WTC11 (cell line): ENCODE results near the gene GAK.

ENCODE experiments used
- CBFB ChIP-seq: sonication (generic); formaldehyde crosslinking; IDR thresholded peaks from 2 replicates; pipeline ENCODE4 v1.8.1; 2022; ENCODE audit warnings: mild to moderate bottlenecking, low read depth, missing genetic modification reagents
- FOXJ3 ChIP-seq: sonication (generic); formaldehyde crosslinking; IDR thresholded peaks from 2 replicates; pipeline ENCODE4 v1.9.0; 2021; ENCODE audit warnings: missing genetic modification reagents, mild to moderate bottlenecking, borderline replicate concordance
- NFE2L1 ChIP-seq: sonication (generic); formaldehyde crosslinking; IDR thresholded peaks from 2 replicates; pipeline ENCODE4 v1.8.1; 2023; ENCODE audit warnings: missing genetic modification reagents
- NR2C2 ChIP-seq: sonication (generic); formaldehyde crosslinking; IDR thresholded peaks from 2 replicates; pipeline ENCODE4 v1.8.0; 2022; ENCODE audit warnings: mild to moderate bottlenecking, missing genetic modification reagents
- NR3C1 ChIP-seq: sonication (generic); formaldehyde crosslinking; conservative IDR thresholded peaks from 2 replicates; pipeline ENCODE4 v1.8.1; 2023; ENCODE audit warnings: low read depth, mild to moderate bottlenecking, missing genetic modification reagents
- SP1 ChIP-seq: sonication (generic); formaldehyde crosslinking; conservative IDR thresholded peaks from 2 replicates; pipeline ENCODE4 v1.8.1; 2022; ENCODE audit warnings: missing genetic modification reagents
- TCF7 ChIP-seq: sonication (generic); formaldehyde crosslinking; IDR thresholded peaks from 2 replicates; pipeline ENCODE4 v1.8.0; 2022; ENCODE audit warnings: mild to moderate bottlenecking, low read depth, missing genetic modification reagents, moderate library complexity
- ZNF138 ChIP-seq: sonication (generic); formaldehyde crosslinking; conservative IDR thresholded peaks from 2 replicates; pipeline ENCODE4 v1.8.1; 2022; ENCODE audit warnings: mild to moderate bottlenecking, moderate library complexity, missing genetic modification reagents
- TF ChIP-seq, protein P1 (sequence below): sonication (generic); formaldehyde crosslinking; IDR thresholded peaks from 2 replicates; pipeline ENCODE4 v1.8.0; 2022; ENCODE audit warnings: mild to moderate bottlenecking, missing genetic modification reagents
- TF ChIP-seq, protein P2 (sequence below): fragments of 200-600 bp; IDR thresholded peaks from 2 replicates; pipeline ENCODE4 v1.8.0; 2022; ENCODE audit warnings: antibody characterized with exemption
- TF ChIP-seq, protein P3 (sequence below): sonication (generic); formaldehyde crosslinking; IDR thresholded peaks from 2 replicates; pipeline ENCODE4 v1.8.0; 2022; ENCODE audit warnings: missing genetic modification reagents
- TF ChIP-seq, protein P4 (sequence below): sonication (generic); formaldehyde crosslinking; conservative IDR thresholded peaks from 2 replicates; pipeline ENCODE4 v1.8.1; 2022; ENCODE audit warnings: mild to moderate bottlenecking, missing genetic modification reagents
- TF ChIP-seq, protein P5 (sequence below): fragments of 250-450 bp; sonication (Bioruptor Pico); IDR thresholded peaks from 2 replicates; pipeline ENCODE4 v1.9.0; 2021; ENCODE audit warnings: mild to moderate bottlenecking

DNA sequence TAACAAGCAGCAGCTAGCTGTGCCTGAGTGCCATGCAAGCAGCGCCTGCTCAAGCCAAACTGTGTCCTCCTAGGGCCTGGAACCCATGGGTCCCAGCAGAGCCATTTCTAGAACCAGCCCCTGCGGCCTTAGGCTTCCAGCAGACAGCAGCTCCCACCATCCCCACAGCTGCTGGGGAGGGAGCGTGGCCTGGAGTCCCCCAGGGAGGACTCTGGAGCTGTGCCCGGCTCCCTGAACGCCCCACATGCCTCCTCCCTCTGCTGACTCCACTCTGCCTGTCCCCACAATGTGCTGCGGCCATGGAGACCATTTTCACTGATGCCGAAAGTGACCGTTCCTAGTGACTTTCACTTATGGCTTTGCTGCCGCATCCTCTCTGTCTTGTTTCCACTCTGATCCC lies 45.9 kb downstream of the GAK start:
- TF ChIP-seq, protein P1, sequence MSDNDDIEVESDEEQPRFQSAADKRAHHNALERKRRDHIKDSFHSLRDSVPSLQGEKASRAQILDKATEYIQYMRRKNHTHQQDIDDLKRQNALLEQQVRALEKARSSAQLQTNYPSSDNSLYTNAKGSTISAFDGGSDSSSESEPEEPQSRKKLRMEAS (CRISPR knock-in tag) = no peak
- TF ChIP-seq, protein P2, sequence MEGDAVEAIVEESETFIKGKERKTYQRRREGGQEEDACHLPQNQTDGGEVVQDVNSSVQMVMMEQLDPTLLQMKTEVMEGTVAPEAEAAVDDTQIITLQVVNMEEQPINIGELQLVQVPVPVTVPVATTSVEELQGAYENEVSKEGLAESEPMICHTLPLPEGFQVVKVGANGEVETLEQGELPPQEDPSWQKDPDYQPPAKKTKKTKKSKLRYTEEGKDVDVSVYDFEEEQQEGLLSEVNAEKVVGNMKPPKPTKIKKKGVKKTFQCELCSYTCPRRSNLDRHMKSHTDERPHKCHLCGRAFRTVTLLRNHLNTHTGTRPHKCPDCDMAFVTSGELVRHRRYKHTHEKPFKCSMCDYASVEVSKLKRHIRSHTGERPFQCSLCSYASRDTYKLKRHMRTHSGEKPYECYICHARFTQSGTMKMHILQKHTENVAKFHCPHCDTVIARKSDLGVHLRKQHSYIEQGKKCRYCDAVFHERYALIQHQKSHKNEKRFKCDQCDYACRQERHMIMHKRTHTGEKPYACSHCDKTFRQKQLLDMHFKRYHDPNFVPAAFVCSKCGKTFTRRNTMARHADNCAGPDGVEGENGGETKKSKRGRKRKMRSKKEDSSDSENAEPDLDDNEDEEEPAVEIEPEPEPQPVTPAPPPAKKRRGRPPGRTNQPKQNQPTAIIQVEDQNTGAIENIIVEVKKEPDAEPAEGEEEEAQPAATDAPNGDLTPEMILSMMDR = no peak
- TF ChIP-seq, protein P3, sequence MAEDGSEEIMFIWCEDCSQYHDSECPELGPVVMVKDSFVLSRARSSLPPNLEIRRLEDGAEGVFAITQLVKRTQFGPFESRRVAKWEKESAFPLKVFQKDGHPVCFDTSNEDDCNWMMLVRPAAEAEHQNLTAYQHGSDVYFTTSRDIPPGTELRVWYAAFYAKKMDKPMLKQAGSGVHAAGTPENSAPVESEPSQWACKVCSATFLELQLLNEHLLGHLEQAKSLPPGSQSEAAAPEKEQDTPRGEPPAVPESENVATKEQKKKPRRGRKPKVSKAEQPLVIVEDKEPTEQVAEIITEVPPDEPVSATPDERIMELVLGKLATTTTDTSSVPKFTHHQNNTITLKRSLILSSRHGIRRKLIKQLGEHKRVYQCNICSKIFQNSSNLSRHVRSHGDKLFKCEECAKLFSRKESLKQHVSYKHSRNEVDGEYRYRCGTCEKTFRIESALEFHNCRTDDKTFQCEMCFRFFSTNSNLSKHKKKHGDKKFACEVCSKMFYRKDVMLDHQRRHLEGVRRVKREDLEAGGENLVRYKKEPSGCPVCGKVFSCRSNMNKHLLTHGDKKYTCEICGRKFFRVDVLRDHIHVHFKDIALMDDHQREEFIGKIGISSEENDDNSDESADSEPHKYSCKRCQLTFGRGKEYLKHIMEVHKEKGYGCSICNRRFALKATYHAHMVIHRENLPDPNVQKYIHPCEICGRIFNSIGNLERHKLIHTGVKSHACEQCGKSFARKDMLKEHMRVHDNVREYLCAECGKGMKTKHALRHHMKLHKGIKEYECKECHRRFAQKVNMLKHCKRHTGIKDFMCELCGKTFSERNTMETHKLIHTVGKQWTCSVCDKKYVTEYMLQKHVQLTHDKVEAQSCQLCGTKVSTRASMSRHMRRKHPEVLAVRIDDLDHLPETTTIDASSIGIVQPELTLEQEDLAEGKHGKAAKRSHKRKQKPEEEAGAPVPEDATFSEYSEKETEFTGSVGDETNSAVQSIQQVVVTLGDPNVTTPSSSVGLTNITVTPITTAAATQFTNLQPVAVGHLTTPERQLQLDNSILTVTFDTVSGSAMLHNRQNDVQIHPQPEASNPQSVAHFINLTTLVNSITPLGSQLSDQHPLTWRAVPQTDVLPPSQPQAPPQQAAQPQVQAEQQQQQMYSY (CRISPR knock-in tag) = no peak
- TF ChIP-seq, protein P4, sequence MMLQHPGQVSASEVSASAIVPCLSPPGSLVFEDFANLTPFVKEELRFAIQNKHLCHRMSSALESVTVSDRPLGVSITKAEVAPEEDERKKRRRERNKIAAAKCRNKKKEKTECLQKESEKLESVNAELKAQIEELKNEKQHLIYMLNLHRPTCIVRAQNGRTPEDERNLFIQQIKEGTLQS (CRISPR knock-in tag) = no peak
- TF ChIP-seq NR3C1 = no peak
- no peak for TF ChIP-seq NR2C2 (CRISPR knock-in tag)
- no peak for TF ChIP-seq SP1
- TF ChIP-seq, protein P5, sequence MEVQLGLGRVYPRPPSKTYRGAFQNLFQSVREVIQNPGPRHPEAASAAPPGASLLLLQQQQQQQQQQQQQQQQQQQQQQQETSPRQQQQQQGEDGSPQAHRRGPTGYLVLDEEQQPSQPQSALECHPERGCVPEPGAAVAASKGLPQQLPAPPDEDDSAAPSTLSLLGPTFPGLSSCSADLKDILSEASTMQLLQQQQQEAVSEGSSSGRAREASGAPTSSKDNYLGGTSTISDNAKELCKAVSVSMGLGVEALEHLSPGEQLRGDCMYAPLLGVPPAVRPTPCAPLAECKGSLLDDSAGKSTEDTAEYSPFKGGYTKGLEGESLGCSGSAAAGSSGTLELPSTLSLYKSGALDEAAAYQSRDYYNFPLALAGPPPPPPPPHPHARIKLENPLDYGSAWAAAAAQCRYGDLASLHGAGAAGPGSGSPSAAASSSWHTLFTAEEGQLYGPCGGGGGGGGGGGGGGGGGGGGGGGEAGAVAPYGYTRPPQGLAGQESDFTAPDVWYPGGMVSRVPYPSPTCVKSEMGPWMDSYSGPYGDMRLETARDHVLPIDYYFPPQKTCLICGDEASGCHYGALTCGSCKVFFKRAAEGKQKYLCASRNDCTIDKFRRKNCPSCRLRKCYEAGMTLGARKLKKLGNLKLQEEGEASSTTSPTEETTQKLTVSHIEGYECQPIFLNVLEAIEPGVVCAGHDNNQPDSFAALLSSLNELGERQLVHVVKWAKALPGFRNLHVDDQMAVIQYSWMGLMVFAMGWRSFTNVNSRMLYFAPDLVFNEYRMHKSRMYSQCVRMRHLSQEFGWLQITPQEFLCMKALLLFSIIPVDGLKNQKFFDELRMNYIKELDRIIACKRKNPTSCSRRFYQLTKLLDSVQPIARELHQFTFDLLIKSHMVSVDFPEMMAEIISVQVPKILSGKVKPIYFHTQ = no peak
- TF ChIP-seq TCF7 (CRISPR knock-in tag) = no peak
- no peak for TF ChIP-seq FOXJ3
- no peak for TF ChIP-seq CBFB (CRISPR knock-in tag)
- no peak for TF ChIP-seq ZNF138 (CRISPR knock-in tag)
- no peak for TF ChIP-seq NFE2L1 (CRISPR knock-in tag)
